Measurements from ENCODE around the gene ZBTB3.
"Not testable (repeated sequence)": the region's sequence is repeated elsewhere in the genome, so short reads cannot be mapped to it uniquely, and the experiment has no call there.

ZBTB3 gene

GRCh38 chr11:62713343-62713742 is 40.6 kb downstream of the ZBTB3 start:
- no peak for DNase-seq

DNA sequence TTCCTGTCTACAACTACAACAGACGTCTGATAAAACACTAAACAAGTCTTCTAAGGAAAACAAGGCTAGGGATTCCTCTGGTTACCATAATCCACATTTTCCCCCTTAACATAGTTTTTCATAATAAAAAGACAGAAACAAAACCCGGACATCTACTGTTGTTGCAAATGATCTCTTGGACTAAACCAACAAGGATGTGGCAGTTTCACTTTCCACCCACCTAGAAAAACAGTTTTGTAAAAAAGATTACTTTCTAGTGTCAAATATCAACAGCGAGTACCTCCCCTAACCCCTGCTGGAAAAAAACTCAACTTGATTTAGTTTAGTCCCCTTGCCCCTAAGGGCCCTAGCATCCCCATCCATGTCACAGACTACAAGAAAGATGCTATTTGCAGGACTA is 41.1 kb downstream of the ZBTB3 start:
- no peak for DNase-seq

DNA sequence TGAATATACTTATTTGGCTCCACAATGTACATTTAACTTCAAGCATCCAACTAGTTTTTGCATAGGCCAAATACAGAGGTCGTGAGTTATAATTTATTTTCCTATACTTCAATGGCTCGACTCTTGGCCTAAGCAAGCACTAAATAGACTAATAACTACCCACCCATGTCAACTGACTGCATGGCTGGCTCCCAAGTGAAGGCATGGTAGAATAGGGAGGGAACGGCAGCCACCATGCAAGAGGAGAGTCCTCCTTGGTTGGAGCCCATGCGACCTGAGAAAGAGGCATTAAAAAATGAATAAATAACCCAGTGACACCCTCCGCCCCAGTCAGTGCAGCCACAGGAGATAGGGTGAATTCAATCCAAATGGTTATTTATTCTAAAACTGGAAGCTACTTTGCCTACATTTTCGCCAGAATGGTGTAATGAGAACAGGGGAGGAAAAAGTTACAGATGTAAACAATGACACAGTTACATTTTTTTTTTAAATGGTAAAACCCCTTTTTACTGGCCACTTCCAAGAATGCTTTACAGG is 41.6 kb downstream of the ZBTB3 start:
- no peak for DNase-seq

- DNase-seq: no peak
These were observed 44.0 kb downstream of the ZBTB3 start for GRCh38 chr11:62710001-62710345.

DNA sequence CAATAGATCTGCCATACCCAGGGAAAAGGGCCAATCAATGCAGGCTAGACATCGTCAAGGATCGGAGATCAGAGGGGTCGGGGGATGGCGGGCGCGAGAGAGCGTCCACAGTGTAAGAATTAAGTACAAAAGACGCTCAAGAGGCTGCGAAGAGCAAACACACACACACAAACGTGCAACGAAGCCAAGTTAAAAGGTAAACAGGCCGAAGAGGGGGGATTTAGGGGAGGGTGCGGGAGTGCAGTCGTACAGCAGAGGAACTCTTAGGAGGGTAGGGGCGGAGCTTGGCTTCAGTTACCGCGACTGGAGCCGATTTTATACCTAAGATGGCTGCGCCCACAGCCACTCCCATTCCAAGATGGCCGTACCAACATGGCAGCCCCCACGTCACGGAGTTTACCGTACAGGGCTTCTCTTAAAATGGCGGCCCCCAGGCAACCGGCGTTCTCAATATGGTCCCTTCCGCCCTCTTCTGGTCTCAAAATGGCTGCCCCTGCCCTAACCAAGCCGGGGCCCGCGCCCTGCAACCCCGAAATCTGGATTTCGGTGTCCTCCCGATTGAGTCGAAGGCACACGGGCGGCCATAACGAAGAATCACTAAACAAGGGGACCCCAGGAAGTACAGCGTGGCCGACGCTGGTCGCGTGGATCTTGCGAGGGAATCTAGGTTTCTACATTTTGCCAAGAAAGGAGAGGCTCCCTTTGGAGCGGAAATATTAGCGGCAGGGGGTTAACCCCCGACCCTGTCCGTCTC is 44.5 kb downstream of the ZBTB3 start:
- DNase-seq: peak; percentile 98

GRCh38 chr11:62708793-62709192 is 45.2 kb downstream of the ZBTB3 start:
- peak; percentile 80 for DNase-seq

GRCh38 chr11:62708392-62708791 is 45.6 kb downstream of the ZBTB3 start:
- DNase-seq: no peak

DNA sequence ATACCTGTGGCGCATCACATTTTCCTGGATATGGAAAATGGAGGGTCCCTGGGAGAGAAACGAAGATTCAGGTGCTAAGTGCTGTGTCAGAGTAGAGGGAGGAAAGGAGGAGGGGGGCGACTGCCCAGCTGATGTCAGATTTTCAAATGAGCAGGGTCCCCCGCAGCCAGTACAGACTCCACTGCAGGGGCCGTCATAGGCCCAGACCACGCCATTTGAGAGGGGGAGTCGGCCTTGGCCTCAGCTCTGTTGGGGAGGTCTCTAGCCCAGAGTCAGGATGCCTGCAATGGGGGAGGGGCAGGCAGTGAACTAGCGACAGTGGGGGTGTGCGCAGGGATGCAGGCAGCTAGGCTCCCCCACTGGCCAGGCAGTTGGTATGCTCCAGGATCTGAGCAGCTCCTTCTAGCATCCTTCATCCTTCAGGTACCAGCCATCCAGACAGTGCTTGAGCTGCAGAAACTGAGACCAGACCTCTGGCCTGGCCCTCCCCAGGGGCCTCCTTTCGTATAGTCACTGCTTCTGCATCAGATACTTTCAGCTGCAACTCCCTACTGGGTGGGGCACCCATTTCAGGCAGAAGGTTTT is 46.6 kb downstream of the ZBTB3 start, which contains the start of the genes BSCL2 and GNG3:
Gene BSCL2, minus strand, starts transcription at position 148 of the 585 bp plus-strand sequence. CDS start 229 bp downstream, outside the sequence.
Gene GNG3, plus strand, starts transcription at position 400 of the 585 bp plus-strand sequence. CDS start 620 bp downstream, outside the sequence.
- DNase-seq: no peak

- DNase-seq: no peak
These were observed 47.1 kb downstream of the ZBTB3 start for GRCh38 chr11:62706850-62707247.

- DNase-seq: peak; percentile 98
These were observed 47.8 kb downstream of the ZBTB3 start for GRCh38 chr11:62705880-62706849.

DNA sequence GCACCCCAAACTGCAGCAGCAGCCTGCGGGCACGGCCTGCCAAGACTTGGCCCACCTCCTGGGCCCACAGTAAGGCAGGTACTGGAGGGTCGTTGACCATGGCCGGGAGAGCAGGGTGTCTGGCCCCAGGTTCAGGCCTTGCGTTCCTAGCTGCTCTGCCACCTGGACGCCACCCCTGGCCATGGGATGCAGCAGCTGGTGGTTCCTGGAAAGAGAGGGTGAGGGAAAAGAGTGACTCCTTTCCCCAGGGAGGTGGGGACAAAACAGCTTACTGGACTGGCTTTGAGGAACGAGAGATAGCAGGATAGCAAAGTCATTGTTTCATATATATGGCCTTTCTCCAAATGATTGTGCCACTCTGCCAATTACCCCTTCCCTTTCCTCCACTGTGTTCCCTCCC is 48.5 kb downstream of the ZBTB3 start:
- DNase-seq: no peak

DNA sequence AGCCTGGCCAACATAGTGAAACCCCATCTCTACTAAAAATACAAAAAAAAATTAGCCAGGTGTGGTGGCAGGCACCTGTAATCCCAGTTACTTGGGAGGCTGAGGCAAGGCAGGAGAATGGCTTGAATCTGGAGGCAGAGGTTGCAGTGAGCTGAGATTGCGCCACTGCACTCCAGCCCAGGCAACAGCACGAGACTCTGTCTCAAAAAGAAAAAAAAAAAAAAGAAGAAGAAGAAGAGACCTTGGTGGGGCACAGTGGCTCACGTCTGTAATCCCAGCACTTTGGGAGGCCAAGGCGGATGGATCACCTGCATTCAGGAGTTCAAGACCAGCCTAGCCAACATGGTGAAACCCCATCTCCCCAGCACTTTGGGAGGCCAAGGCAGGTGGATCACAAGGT is 50.0 kb downstream of the ZBTB3 start:
- DNase-seq: not testable (repeated sequence)

- no peak for DNase-seq
These were observed 51.7 kb downstream of the ZBTB3 start for GRCh38 chr11:62702246-62702645.

Data from activated effector memory CD4-positive, alpha-beta T cell treated with anti-CD3 and anti-CD28 coated beads, Interleukin-2, amount 50 U/mL, for 16 hours (primary cell).